Testis (tissue), 2 donors: ENCODE results near the gene CD9.

Experiments
- CTCF ChIP-seq, 3 experiments: fragments of 450-650 bp in 2 of 3; fragments of 200-600 bp in 1 of 3; sonication (generic) in 1 of 3; IDR thresholded peaks; one replicate each; pipeline ENCODE4 v1.5.1; 2016 to 2019; ENCODE audit warnings: antibody characterized with exemption in 3 of 3, mild to moderate bottlenecking in 2 of 3, moderate library complexity in 1 of 3
- POLR2A ChIP-seq: fragments of 450-650 bp; IDR thresholded peaks from one replicate; pipeline ENCODE4 v1.6.1; 2017; ENCODE audit warnings: antibody characterized with exemption, mild to moderate bottlenecking, moderate library complexity

- no peak for TF ChIP-seq POLR2A
- no peak for TF ChIP-seq CTCF (IDR thresholded peaks at IDR 0.05)
These were observed 23.3 kb downstream of the CD9 start for GRCh38 chr12:6223545-6223944.
